ENCODE results near the gene PDXP.
"Not testable (repeated sequence)": the region's sequence is repeated elsewhere in the genome, so short reads cannot be mapped to it uniquely, and the experiment has no call there.

The PDXP gene

GRCh38 chr22:37647928-37648327 is 10.6 kb upstream of the PDXP start:
- Histone ChIP-seq H4K20me1 (ENCODE audit: insufficient read depth, low read length) (no peaks in the 10 kb centered on the region), H3K4me1 (ENCODE audit: low read length) (no peaks in the 10 kb centered on the region; the same call in 1 of the 2 replicates), H3K27me3 (replicated peaks; ENCODE audit: insufficient read depth, low read length) (no peaks in the 10 kb centered on the region), H2AFZ (ENCODE audit: low read length) (no peak overlapping the region), H3K4me3 (ENCODE audit: low read length) (no peak overlapping the region), H3K27ac (ENCODE audit: low read length) (no peak overlapping the region), H3K9me2 (replicated peaks; ENCODE audit: insufficient read depth, low read length) (no peaks in the 10 kb centered on the region), H3K79me2 (ENCODE audit: low read length) (no peaks in the 10 kb centered on the region), H3K9ac (ENCODE audit: low read length) (no peak overlapping the region), H3K9me3 (replicated peaks; ENCODE audit: insufficient read depth, low read length) (no peaks in the 10 kb centered on the region), H3K36me3 (replicated peaks; ENCODE audit: insufficient read depth, low read length) (no peaks in the 10 kb centered on the region), H3K4me2 (ENCODE audit: low read depth, low read length) (no peak overlapping the region), H3F3A (ENCODE audit: insufficient read depth, low read length) (no peaks in the 10 kb centered on the region)
- TF ChIP-seq EZH2 (optimal IDR thresholded peaks at IDR 0.05; ENCODE audit: low read depth, low read length) (no peak), EZH2phosphoT487 (IDR thresholded peaks at IDR 0.05; ENCODE audit: low read length) (no peak), CTCF (IDR thresholded peaks at IDR 0.05; ENCODE audit: low read length) (no peak)
- no peak for DNase-seq

GRCh38 chr22:37650463-37651136 is 7.9 kb upstream of the PDXP start:
- Histone ChIP-seq H3K27ac (ENCODE audit: low read length) (no peak overlapping the region), H3K36me3 (replicated peaks; ENCODE audit: insufficient read depth, low read length) (no peaks in the 10 kb centered on the region), H4K20me1 (ENCODE audit: insufficient read depth, low read length) (no peaks in the 10 kb centered on the region), H3K27me3 (replicated peaks; ENCODE audit: insufficient read depth, low read length) (no peaks in the 10 kb centered on the region), H3K4me1 (ENCODE audit: low read length) (no peaks in the 10 kb centered on the region), H3F3A (ENCODE audit: insufficient read depth, low read length) (no peaks in the 10 kb centered on the region), H3K4me3 (ENCODE audit: low read length) (no peak overlapping the region), H3K9me3 (replicated peaks; ENCODE audit: insufficient read depth, low read length) (no peaks in the 10 kb centered on the region), H3K79me2 (ENCODE audit: low read length) (no peaks in the 10 kb centered on the region), H2AFZ (ENCODE audit: low read length) (no peak overlapping the region), H3K9ac (ENCODE audit: low read length) (no peak overlapping the region), H3K4me2 (ENCODE audit: low read depth, low read length) (no peak overlapping the region), H3K9me2 (replicated peaks; ENCODE audit: insufficient read depth, low read length) (no peaks in the 10 kb centered on the region)
- TF ChIP-seq CTCF (IDR thresholded peaks at IDR 0.05; ENCODE audit: low read length) (no peak), EZH2phosphoT487 (IDR thresholded peaks at IDR 0.05; ENCODE audit: low read length) (no peak), EZH2 (optimal IDR thresholded peaks at IDR 0.05; ENCODE audit: low read depth, low read length) (no peak)
- DNase-seq: no peak

GRCh38 chr22:37654563-37655251 is 3.8 kb upstream of the PDXP start:
- Histone ChIP-seq H3K4me2 (ENCODE audit: low read depth, low read length) (no peak overlapping the region), H3K9ac (ENCODE audit: low read length) (no peak overlapping the region), H2AFZ (ENCODE audit: low read length) (no peak overlapping the region), H3K79me2 (ENCODE audit: low read length) (peaks cover 7% of the 10 kb centered on the region), H3K9me3 (replicated peaks; ENCODE audit: insufficient read depth, low read length) (no peaks in the 10 kb centered on the region), H3F3A (ENCODE audit: insufficient read depth, low read length) (0 out of 2 replicates have a peak, but pooled peaks cover 7% of the 10 kb centered on the region), H3K4me3 (ENCODE audit: low read length) (no peak overlapping the region), H3K9me2 (replicated peaks; ENCODE audit: insufficient read depth, low read length) (no peaks in the 10 kb centered on the region), H3K36me3 (replicated peaks; ENCODE audit: insufficient read depth, low read length) (no peaks in the 10 kb centered on the region), H3K4me1 (ENCODE audit: low read length) (peaks cover 4% of the 10 kb centered on the region), H3K27ac (ENCODE audit: low read length) (no peak overlapping the region), H4K20me1 (ENCODE audit: insufficient read depth, low read length) (no peaks in the 10 kb centered on the region), H3K27me3 (replicated peaks; ENCODE audit: insufficient read depth, low read length) (no peaks in the 10 kb centered on the region)
- no peak for TF ChIP-seq EZH2phosphoT487 (IDR thresholded peaks at IDR 0.05; ENCODE audit: low read length)
- DNase-seq: no peak

GRCh38 chr22:37655252-37655563 is 3.3 kb upstream of the PDXP start:
- no peaks in the 10 kb centered on the region for H3K27me3 ChIP-seq (replicated peaks; ENCODE audit: insufficient read depth, low read length)
- H3K36me3 ChIP-seq (replicated peaks; ENCODE audit: insufficient read depth, low read length): no peaks in the 10 kb centered on the region
- H3K4me2 ChIP-seq (ENCODE audit: low read depth, low read length): no peak overlapping the region
- no peak overlapping the region for H3K27ac ChIP-seq (ENCODE audit: low read length)
- 0 out of 2 replicates have a peak, but pooled peaks cover 7% of the 10 kb centered on the region for H3F3A ChIP-seq (ENCODE audit: insufficient read depth, low read length)
- no peaks in the 10 kb centered on the region for H3K9me3 ChIP-seq (replicated peaks; ENCODE audit: insufficient read depth, low read length)
- no peak for DNase-seq
- H3K4me1 ChIP-seq (ENCODE audit: low read length): peaks cover 9% of the 10 kb centered on the region
- no peak overlapping the region for H3K4me3 ChIP-seq (ENCODE audit: low read length)
- peaks cover 12% of the 10 kb centered on the region for H3K79me2 ChIP-seq (ENCODE audit: low read length)
- no peak overlapping the region for H2AFZ ChIP-seq (ENCODE audit: low read length)
- H3K9me2 ChIP-seq (replicated peaks; ENCODE audit: insufficient read depth, low read length): no peaks in the 10 kb centered on the region
- H3K9ac ChIP-seq (ENCODE audit: low read length): no peak overlapping the region
- TF ChIP-seq CTCF (IDR thresholded peaks at IDR 0.05; ENCODE audit: low read length) (no peak), EZH2 (optimal IDR thresholded peaks at IDR 0.05; ENCODE audit: low read depth, low read length) (no peak), EZH2phosphoT487 (IDR thresholded peaks at IDR 0.05; ENCODE audit: low read length) (no peak)
- H4K20me1 ChIP-seq (ENCODE audit: insufficient read depth, low read length): 0 out of 2 replicates have a peak, but pooled peaks cover 3% of the 10 kb centered on the region

GRCh38 chr22:37656583-37656982 is 1.9 kb upstream of the PDXP start:
- not testable (repeated sequence) for H4K20me1 ChIP-seq (ENCODE audit: insufficient read depth, low read length); DNase-seq; H3K4me3 ChIP-seq (ENCODE audit: low read length); H2AFZ ChIP-seq (ENCODE audit: low read length); H3K9ac ChIP-seq (ENCODE audit: low read length); H3K27ac ChIP-seq (ENCODE audit: low read length); H3K4me2 ChIP-seq (ENCODE audit: low read depth, low read length); H3K36me3 ChIP-seq (replicated peaks; ENCODE audit: insufficient read depth, low read length); H3K9me2 ChIP-seq (replicated peaks; ENCODE audit: insufficient read depth, low read length); H3K9me3 ChIP-seq (replicated peaks; ENCODE audit: insufficient read depth, low read length); H3F3A ChIP-seq (ENCODE audit: insufficient read depth, low read length); H3K27me3 ChIP-seq (replicated peaks; ENCODE audit: insufficient read depth, low read length)
- Histone ChIP-seq H3K4me1 (ENCODE audit: low read length) (peaks cover 15% of the 10 kb centered on the region), H3K79me2 (ENCODE audit: low read length) (peaks cover 26% of the 10 kb centered on the region)
